ENCODE measurements around the gene PAX9.

DNA sequence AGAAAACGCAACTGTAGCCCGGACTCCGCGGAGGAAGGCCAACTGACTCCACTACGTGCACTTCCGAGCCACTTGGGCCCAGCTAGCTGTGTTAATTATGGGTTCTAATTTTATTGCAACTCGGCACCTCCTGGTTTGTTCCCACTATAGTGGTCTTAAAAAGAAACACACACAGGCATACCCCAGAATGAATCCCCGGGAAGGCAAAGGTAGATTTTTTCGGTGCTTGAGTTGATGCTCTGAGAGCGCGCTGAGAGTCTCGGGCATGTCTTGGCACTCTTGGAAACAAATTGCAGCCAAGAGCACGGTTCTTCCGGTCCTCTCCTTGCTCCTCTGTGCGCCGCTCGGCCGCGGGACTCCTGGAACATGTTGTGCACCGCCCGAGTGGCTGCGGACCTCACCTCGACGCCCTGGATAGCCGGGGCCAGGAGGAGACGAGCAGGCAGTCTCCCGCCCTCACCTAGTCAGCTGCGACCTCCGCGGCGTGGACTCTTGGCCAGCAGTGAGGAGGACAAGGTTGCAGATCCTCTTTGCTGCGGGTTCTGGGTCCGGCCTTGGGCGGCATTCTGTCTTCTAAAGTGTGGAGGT, 6.8 kb upstream of the PAX9 start:
- TF ChIP-seq EP300 (IDR thresholded peaks at IDR 0.05) = no peak
- TF ChIP-seq POLR2A (IDR thresholded peaks at IDR 0.05) = no peak
- TF ChIP-seq, protein P1, sequence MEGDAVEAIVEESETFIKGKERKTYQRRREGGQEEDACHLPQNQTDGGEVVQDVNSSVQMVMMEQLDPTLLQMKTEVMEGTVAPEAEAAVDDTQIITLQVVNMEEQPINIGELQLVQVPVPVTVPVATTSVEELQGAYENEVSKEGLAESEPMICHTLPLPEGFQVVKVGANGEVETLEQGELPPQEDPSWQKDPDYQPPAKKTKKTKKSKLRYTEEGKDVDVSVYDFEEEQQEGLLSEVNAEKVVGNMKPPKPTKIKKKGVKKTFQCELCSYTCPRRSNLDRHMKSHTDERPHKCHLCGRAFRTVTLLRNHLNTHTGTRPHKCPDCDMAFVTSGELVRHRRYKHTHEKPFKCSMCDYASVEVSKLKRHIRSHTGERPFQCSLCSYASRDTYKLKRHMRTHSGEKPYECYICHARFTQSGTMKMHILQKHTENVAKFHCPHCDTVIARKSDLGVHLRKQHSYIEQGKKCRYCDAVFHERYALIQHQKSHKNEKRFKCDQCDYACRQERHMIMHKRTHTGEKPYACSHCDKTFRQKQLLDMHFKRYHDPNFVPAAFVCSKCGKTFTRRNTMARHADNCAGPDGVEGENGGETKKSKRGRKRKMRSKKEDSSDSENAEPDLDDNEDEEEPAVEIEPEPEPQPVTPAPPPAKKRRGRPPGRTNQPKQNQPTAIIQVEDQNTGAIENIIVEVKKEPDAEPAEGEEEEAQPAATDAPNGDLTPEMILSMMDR (IDR thresholded peaks at IDR 0.05) = no peak
